Astrocyte of the cerebellum (primary cell): ENCODE data around the gene SLC10A2.

ENCODE experiments used
- DNase-seq: peaks from one replicate; pipeline ENCODE4 v3.0.0-alpha.2; 2011; ENCODE audit warnings: low read depth
- H3K4me3 ChIP-seq: 2 replicates; pipeline ENCODE4 v1.5.1; 2011; ENCODE audit warnings: mild to moderate bottlenecking, low read depth, low read length, moderate library complexity
- CTCF ChIP-seq: IDR thresholded peaks from 2 replicates; pipeline ENCODE4 v1.5.1; 2012; ENCODE audit warnings: low read length, low read depth, moderate library complexity, mild to moderate bottlenecking; ENCODE audit errors: missing control alignments
- in situ Hi-C: cut with HindIII; loops from 2 replicates; pipeline ENCODE4 v1.10.0; 2017; ENCODE audit warnings: low sequenced_read_pairs

The SLC10A2 gene

DNA sequence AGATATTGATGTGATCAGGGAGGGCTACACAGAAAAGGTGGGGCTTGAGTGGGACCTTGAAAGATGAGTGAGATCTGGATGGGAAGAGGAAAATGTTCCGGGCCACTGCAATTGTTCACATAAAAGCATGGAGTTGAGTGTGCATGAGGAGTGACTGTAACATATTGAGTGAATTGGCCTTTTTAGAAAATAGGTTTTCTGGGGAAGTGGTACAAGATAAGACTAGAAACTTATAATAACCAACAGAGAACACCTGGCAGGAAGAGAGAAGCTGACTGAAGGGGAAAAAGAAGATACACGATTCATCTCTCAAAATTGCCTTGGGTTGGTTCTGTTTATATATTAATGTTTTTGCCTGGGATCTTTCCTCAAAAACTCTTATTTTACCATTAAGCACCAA is 32.2 kb downstream of the SLC10A2 start:
- TF ChIP-seq CTCF: no peak
- no peak overlapping the region for H3K4me3 ChIP-seq
- in situ Hi-C loops: no loop called here
- no peak for DNase-seq

DNA sequence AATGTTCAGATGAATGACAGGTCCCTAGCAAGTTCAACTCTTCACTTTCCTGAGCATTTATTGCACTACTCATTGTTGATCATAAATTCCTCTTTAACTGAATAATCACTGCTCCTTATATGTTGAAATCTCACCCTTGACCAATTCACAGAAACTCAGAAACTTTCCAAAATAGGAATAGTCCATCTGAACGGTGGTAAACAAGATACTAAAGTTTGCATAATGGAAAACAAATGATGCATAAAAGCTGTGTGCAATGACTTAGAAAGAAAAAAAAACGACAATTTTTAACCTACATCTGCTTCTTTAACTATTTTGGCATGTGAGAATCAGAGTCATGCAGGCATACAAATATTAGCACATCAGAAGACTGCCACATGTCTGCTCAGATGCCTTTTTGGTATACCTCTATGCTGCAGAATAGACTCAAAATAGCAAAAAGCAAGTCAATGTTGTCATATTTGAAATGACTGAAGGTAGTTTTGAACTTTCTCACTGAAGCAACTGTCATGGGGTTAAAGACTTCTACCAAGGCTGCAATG is 34.8 kb downstream of the SLC10A2 start:
- TF ChIP-seq CTCF: no peak
- in situ Hi-C loops: no loop called here

GRCh38 chr13:103030776-103031175 is 35.4 kb downstream of the SLC10A2 start:
- no peak for TF ChIP-seq CTCF
- H3K4me3 ChIP-seq: no peak overlapping the region
- DNase-seq: no peak
- in situ Hi-C loops: no loop called here

More for the DNA sequence above, 34.8 kb downstream of the SLC10A2 start:
- no peak overlapping the region for H3K4me3 ChIP-seq
- DNase-seq: no peak

DNA sequence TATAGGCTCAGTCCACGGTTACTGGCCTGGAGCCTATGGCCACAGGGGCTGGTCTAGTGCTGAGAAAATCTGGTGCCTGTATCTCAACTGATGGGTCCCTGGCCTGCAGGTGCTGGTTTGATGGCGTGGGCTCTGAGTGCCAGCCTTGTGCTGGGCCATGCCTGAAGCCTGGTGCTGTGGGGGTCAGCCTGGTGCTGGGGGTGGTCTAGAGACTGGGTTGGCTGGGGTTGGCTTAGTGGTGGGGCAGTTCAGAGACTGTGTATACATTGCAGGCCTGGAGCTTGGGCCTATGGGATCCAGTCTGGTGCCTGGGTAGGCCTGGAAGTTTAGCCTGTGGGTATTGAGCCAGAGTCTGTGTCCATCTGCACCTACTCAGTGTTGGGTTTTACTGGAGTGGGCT is 36.4 kb downstream of the SLC10A2 start:
- TF ChIP-seq CTCF: no peak
- no peak for DNase-seq
- in situ Hi-C loops: no loop called here
- no peak overlapping the region for H3K4me3 ChIP-seq

DNA sequence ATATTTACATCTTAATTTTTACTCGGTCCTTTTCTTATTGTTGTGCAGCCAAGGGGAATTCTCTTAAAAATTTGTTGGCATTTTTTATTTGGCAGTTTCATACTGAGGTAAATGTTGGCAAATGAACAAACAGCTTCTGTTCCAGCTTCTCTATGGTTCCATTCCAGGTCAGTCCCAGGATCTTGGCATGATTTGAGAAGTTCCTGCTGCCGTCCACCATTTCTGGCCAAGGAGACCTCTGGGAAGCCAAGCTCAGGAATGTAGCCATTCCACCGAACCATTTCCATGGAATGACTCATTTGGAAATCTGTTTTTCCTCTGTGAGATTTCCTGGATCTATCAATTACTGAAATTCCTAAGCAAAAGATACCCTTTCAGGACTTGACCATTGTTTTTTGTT is 43.9 kb downstream of the SLC10A2 start:
- peak; percentile 16 for DNase-seq
- no peak for TF ChIP-seq CTCF
- in situ Hi-C loops: no loop called here
- H3K4me3 ChIP-seq: no peak overlapping the region

DNA sequence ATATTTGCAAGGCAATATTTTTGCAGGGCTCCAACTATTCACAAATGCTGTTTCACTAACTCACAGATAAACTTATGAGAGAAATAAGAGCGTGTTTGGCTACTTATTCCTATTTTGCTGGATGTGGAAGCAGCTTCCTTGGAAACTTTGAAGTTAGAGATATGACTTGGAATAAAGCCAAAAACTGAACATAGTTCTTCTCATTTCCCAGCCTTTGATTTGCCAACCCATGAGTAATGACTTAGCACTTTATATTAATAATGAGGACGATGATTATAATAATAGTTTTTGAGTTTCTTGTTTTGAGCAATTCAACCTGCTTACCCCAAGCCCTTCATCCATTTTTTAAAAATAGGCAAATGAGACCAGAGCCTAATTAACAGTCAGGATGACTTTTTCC is 47.7 kb downstream of the SLC10A2 start:
- in situ Hi-C loops: no loop called here
- no peak overlapping the region for H3K4me3 ChIP-seq
- no peak for TF ChIP-seq CTCF
- no peak for DNase-seq

- in situ Hi-C loops: no loop called here
- no peak overlapping the region for H3K4me3 ChIP-seq
- TF ChIP-seq CTCF: no peak
- DNase-seq: no peak
Measured at GRCh38 chr13:103012646-103013045, 53.6 kb downstream of the SLC10A2 start.
